ENCODE measurements around the gene SPATA18.

SPATA18 gene

DNA sequence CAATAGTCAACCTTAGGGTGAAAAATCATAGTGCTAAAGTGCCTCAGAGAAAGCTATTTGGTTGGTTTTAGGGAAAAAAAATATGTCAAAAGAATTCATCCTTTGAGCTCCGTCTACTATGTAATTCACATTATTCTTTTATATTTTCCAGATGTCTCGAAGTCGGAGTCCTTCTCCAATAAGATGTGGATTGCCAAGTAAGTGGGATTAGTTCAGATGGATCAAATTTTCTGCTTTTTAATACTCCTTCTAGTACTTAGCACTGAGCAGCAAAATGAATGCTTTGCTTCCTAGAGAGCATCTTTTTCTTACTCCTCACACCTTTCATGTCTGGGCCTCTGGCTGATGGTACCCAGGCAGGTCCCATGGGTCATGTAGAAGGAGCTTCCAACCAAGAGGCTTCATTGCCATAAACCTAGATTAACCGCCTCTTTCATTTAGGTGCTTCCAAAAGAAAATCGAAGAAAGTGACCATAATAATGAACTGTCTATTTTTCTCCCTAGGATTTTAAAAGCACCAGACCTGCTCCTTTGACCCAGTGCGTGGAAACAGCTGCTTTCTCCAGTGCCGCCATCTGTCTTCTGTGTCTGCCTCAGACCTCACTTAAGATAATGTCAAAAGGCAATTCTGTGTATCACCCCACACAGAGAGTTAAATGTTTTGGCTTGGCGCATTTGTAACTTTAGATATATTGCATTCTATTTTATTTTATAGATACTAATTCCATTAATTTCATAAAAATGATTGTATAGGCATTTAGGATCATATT, 43.5 kb downstream of the SPATA18 start:
- TF ChIP-seq, protein P1, sequence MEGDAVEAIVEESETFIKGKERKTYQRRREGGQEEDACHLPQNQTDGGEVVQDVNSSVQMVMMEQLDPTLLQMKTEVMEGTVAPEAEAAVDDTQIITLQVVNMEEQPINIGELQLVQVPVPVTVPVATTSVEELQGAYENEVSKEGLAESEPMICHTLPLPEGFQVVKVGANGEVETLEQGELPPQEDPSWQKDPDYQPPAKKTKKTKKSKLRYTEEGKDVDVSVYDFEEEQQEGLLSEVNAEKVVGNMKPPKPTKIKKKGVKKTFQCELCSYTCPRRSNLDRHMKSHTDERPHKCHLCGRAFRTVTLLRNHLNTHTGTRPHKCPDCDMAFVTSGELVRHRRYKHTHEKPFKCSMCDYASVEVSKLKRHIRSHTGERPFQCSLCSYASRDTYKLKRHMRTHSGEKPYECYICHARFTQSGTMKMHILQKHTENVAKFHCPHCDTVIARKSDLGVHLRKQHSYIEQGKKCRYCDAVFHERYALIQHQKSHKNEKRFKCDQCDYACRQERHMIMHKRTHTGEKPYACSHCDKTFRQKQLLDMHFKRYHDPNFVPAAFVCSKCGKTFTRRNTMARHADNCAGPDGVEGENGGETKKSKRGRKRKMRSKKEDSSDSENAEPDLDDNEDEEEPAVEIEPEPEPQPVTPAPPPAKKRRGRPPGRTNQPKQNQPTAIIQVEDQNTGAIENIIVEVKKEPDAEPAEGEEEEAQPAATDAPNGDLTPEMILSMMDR (IDR thresholded peaks at IDR 0.05; ENCODE audit: low read depth, low read length), result no peak
- DNase-seq (ENCODE audit: extremely low read depth, low read depth), result no peak

DNA sequence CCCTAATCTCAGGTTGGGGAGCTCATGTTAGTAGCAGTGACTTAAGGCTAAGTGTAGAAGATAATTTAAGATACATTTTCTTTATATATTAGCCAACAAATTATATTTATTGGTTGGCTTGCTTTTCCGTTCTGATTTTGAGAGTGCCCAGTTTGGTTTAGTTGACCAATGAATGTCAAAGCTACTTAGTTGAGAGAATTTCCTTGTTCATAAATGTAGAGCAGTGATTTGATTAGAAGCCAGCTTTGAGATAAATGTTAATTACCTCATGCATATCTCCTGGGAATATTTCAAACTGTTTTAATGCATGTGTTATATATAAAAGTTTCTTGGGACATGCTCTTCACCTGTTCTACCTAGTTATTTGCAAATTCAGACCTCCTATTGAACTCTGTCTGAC, 44.3 kb downstream of the SPATA18 start:
- no peak for DNase-seq (ENCODE audit: extremely low read depth, low read depth)
- TF ChIP-seq, protein P1 (IDR thresholded peaks at IDR 0.05; ENCODE audit: low read depth, low read length), result no peak

DNA sequence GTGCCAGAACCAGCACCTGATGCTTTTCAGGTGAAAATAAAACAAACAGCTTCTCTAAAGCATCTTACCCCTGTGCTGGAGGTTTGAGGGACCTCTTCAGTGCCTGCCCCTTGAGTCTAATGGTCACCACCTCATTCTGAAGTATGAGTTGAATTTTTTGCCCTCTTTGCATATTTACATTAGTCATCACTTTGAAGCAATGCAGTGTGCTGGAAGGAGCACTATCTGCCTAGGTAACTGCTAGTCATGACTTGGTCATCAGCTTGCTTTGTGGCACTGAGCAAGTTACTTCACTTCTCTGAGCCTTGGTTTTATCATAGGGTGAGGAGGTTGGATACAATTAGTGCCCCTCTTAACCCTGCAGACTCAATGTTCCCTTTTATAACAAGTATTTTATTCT, 44.9 kb downstream of the SPATA18 start:
- DNase-seq (ENCODE audit: extremely low read depth, low read depth), result no peak
- TF ChIP-seq, protein P1 (IDR thresholded peaks at IDR 0.05; ENCODE audit: low read depth, low read length), result no peak

DNA sequence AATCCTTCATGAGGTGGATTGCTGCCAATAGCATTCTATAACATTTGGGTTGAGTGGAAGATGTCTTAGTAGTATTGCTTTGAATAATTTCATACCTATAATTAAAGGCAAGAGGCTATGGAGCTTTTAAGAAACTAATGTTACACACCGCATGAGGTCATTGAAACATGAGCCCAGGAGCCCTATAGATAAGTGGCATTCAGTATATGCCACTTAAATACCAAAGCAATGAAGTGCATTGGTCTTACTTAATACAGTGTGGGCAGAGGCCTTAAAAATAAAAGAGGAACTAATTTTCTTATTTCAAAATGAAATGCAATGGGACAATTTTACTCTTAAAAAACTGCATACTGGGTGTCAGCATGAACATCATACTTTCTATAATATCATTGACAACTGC, 47.5 kb downstream of the SPATA18 start:
- TF ChIP-seq, protein P1 (IDR thresholded peaks at IDR 0.05; ENCODE audit: low read depth, low read length), result no peak
- DNase-seq (ENCODE audit: extremely low read depth, low read depth), result no peak

DNA sequence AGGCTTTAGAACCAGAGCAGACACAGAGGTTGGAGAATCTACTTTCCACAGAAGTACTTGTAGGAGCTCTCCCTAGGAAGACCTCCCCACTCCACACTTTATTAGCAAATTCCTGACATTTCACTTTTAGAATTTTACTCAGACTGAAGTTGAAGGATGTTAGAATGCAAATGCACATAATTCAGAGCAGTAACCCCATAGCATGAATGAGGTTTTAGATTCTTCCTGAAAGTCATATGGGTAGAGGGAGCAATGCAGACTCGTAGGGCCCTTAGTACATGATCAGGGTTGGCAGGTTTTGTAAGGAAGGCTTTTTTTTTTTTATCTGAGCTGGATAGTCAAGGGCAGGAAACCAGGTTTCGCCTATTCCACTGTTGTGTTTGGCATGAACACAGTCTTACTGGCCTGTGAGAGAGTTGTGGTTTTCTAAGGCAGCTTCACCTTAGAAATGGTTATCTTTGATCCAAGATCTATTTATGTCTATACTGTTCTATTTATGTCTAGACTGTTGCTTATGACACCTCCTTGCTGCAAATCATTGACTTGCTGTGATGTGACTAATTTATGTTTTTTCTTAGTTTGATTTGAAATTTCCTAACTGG, 48.9 kb downstream of the SPATA18 start:
- TF ChIP-seq, protein P1 (IDR thresholded peaks at IDR 0.05; ENCODE audit: low read depth, low read length), result no peak
- DNase-seq (ENCODE audit: extremely low read depth, low read depth), result no peak

DNA sequence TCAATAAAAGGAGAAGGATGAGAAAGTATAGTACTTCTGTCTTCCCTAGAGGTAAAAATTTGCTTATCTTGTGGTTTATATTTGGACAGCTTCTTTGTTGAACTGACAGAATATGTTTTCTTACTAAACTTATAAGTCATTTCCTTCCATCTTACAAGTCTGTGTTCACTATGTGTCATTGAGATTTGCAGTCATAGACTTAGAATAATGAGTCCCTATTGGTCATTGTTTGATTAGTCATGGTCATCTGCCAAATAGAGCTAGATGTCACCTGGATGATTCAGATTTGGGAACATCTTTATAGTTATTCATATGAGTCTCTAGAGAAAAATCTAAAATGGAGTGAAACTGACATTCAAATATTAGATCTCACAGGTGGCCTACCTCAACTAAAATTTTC, 51.5 kb downstream of the SPATA18 start:
- no peak for DNase-seq (ENCODE audit: extremely low read depth, low read depth)
- TF ChIP-seq, protein P1 (IDR thresholded peaks at IDR 0.05; ENCODE audit: low read depth, low read length), result no peak

DNA sequence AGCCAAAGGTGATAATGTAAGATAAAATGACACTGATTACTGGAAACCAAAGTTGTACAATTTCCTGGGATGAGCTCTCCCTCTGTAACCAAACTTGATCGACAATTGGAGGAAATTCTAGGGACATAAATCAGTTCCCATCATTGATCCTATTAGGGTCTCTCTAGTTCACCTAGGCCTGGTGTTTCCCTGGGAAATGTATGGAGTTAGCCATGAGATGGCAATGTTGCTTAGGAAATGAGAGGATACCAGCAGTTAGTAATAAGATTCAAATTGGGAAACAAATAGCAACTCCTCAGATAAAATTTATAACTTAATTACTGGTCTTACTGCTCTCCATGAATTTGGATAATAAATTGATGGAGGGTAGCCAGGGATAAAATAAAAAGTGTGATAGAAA, 52.2 kb downstream of the SPATA18 start:
- no peak for DNase-seq (ENCODE audit: extremely low read depth, low read depth)
- TF ChIP-seq, protein P1 (IDR thresholded peaks at IDR 0.05; ENCODE audit: low read depth, low read length), result peak; percentile 57
